GM13976 (cell line): ENCODE data around the gene DHX58.
"Not testable (repeated sequence)": the region's sequence is repeated elsewhere in the genome, so short reads cannot be mapped to it uniquely, and the experiment has no call there.

Experiments used
- DNase-seq: peaks from one replicate; pipeline ENCODE4 v3.0.0; 2012; ENCODE audit warnings: low spot score
- in situ Hi-C: fragments of 300-500 bp; cut with MboI; formaldehyde crosslinking; loops from one replicate; pipeline ENCODE4 v1.12.0; 2022; ENCODE audit warnings: low sequenced_read_pairs, mixed read lengths, inconsistent platforms; ENCODE audit not compliant: unreplicated experiment
- TF ChIP-seq, protein P1 (sequence below): IDR thresholded peaks from 2 replicates; pipeline ENCODE4 v1.5.1; 2012; ENCODE audit warnings: borderline replicate concordance, mild to moderate bottlenecking; ENCODE audit not compliant: insufficient read depth; ENCODE audit errors: extremely low read depth, missing control alignments, control extremely low read depth

Gene DHX58

DNA sequence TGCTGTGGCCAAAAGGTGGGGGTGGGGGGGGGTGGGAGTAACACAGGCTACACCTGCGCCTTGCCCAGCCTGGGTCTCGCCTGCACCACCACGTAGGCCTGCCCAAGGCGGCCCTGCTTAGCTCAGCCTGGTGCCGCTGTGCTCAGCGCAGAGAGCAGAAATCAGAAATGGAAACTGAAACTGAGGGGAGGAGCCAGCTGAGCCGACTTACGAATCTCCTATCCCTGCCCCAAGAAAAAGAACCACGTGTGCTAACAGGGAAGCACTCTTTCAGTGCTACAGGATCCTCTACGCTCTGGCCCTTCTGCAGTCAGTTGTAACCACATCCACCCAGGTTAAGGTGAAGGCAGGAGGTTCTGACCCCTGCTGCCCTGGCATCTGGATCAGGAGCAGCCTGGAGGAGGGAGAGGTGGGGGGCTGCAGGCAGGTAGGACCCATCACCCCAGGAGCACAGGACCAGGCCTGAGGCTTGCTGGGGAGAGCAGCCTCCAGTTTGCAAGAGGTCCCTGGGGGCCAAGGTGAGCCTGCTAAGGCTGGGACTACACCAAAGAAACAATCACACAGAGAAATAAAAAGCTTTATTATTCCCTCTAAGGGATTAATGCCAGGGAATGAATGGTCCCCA, at the start of gene DHX58:
DHX58 (minus strand) TSS at position 163 of the 625 bp plus-strand sequence. CDS start 822 bp downstream, outside the sequence.
- TF ChIP-seq, protein P1, sequence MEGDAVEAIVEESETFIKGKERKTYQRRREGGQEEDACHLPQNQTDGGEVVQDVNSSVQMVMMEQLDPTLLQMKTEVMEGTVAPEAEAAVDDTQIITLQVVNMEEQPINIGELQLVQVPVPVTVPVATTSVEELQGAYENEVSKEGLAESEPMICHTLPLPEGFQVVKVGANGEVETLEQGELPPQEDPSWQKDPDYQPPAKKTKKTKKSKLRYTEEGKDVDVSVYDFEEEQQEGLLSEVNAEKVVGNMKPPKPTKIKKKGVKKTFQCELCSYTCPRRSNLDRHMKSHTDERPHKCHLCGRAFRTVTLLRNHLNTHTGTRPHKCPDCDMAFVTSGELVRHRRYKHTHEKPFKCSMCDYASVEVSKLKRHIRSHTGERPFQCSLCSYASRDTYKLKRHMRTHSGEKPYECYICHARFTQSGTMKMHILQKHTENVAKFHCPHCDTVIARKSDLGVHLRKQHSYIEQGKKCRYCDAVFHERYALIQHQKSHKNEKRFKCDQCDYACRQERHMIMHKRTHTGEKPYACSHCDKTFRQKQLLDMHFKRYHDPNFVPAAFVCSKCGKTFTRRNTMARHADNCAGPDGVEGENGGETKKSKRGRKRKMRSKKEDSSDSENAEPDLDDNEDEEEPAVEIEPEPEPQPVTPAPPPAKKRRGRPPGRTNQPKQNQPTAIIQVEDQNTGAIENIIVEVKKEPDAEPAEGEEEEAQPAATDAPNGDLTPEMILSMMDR = no peak
- in situ Hi-C loops = loop anchor here (10.0 kb wide), 1 partner anchor 148 kb away; the partner anchor contains the start of gene CNP
- DNase-seq = peak; percentile 94

DNA sequence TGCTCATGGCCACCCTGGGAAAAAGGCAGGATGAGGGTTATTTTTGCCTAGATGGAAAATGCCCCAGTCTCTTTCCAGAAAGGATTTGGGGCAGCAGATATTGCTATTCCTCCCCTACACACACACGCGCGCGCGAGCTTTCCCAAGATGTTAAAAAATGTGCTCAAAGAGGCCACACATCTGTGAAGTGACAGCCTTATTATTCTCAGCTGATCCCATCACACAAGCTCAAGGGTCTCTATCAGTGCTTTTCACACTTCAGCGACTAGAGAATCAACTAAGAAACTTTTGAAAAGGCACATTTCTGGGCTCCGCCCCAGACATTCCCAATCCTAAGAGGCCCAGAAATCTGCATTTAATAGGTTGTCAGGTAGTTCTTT, 48.0 kb upstream of the DHX58 start:
- DNase-seq = no peak
- in situ Hi-C loops = no loop called here
- TF ChIP-seq, protein P1 = no peak

DNA sequence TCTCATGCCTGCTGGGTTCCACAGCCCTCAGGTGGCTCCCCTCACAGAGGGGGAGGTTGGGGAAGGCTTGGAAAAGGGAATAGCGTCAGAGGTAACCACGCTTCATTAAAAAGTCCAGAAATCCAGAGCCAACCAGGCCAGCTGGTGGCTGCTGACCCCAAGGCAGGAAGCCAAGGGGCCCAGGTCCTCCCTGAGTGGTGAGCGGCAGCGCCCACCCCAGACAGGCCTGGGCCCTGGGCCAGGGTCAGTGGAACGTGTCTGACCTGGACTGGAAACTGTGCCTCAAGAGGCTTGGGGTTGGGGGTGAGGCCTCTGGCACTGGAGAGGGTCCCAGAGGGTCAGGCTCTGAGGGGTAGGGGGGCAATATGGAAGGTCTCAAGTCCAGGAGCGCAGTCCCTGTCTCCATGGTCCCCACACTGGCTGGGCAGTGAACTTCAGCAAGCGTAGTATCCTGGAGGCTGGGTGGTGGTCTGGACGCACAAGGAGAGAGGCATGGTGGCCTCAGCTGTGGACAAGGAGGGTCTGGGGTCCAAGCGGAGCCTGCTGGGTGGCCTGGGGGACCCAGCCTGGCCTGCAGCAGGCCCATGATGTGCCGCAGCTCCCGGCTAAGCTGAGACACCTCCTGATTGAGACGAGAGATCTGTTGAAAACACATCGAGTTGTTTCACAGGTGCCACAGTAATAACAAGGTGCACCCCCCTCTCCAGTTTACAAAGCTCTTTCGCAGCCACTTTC, 47.4 kb upstream of the DHX58 start:
- in situ Hi-C loops = no loop called here
- TF ChIP-seq, protein P1 = no peak
- DNase-seq = no peak

DNA sequence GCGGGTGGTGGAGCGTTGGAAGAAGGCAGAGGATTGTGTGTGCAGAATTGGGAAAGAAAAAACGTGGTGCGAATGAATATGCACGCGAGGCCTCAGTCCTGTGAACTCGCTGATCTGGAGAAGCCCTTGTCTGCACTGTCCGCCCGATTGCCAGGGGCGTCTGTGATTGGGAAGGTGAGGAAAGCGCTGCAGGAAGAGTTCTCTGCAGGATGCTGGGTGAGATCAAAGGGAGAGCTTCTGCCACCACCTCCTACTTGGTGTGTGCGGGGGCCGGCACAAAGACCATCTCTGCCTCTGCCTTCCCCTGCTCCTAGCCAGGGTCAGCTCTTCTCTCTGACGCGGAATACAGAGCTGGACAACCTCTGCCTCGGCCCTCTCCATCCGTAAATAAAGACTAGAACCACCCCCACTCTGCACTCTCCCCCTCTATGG, 43.1 kb upstream of the DHX58 start:
- in situ Hi-C loops = no loop called here
- TF ChIP-seq, protein P1 = no peak
- no peak for DNase-seq

DNA sequence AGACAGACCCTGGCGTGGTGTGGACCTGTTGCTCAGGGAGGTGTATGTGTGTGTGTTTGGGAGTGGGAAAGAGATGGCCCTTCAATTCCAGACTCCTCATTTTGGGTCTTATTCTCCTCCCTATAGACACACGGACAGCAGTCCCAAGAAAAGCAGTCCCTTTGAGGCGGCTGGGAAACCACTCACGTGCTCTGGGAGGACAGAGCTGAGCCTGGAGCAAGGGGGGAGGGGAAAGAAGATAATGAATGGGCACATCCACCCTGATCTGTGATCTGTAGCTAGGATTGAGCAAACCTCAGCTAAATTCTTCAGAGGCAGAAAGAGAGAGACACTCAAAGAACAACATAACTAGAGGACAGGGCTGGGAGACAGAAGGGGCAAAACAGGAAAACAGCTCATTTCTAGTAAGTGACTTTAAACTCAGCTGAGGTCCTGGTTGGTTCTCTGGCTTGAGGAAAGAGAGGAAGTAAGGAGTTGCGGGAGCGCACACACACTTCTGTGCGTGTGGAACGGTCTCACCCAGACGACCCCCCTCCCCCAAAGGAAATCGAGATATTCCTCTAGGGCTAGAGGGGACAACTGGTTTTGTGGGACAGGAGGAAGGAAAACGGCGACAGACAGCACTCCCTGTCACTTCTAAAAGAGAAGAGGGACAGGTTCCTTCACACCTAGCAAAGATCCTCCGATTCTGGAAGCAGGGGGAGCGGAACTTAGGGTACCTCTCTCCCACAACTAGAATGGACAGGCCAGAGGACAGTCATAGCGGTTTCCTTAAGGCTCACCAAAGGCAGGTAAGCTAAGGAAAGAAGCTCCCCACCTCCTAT, 41.6 kb upstream of the DHX58 start:
- TF ChIP-seq, protein P1 = no peak
- DNase-seq = no peak
- in situ Hi-C loops = no loop called here

DNA sequence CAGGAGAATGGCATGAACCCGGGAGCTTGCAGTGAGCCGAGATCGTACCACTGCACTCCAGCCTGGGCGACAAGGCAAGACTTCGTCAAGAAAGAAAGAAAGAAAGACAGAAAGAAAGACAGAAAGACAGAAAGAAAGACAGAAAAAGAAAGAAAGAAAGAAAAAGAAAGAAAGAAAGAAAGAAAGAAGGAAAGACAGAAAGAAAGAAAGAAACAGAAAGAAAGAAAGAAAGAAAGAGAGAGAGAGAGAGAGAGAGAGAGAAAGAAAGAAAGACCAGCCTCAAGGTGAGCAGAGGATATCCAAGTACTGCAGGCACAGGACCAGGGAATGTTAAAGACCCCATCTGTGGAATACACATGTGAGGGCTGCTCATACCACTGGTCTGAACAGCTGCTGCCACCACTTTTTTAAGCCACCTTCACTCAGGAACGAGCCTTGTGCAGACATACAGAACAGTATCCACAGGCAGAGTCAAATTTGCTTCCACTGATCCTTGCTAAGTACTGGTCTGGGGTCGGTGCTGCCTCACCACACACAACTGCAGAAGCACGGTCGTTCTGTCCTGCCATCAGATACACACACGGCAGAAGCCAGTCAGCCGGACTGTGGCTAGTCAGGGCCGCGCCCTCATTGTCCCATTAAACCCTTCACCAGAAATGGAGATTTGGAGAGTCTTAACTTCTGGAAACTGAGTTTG, 34.5 kb upstream of the DHX58 start:
- no peak for DNase-seq
- in situ Hi-C loops = no loop called here
- TF ChIP-seq, protein P1 = no peak

DNA sequence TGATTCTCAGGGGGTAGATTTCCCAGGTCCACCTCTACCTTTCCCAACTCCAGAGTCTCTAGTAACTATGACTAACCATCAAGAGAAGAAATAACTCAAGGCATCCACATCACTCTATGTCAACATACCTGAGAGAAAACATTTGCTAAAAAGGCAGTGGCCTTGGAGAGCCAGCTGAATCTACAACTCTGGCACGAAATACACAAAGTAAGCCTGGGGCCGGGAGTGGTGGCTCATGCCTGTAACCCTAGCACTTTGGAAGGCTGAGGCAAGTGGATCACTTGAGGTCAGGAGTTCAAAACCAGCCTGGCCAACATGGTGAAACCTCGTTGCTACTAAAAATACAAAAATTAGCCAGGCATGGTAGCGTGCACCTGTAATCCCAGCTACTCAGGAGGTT, 30.6 kb upstream of the DHX58 start:
- DNase-seq = not testable (repeated sequence)

More for the DNA sequence above, 30.6 kb upstream of the DHX58 start:
- in situ Hi-C loops = not testable (repeated sequence)
